Epithelial cell of proximal tubule (primary cell): ENCODE results near the gene TBC1D8. TPM values are rescaled to one million over a fixed set of nuclear protein-coding genes. Genes with fewer than 3 reads are reported as not detected.

Experiments
- DNase-seq: peaks from one replicate; pipeline ENCODE4 v3.0.0-alpha.2; 2011; ENCODE audit warnings: low read depth
- H3K4me3 ChIP-seq: 2 replicates; pipeline ENCODE4 v1.5.1; 2011; ENCODE audit warnings: low read depth, mild to moderate bottlenecking, low read length
- total RNA-seq: library from RNA; depleted of rRNA; stranded (reverse); fragments of >200 nt; gene quantifications from 2 replicates; pipeline ENCODE4 v1.2.3, GENCODE V29; 2015
- TF ChIP-seq, protein P1 (sequence below): conservative IDR thresholded peaks from 2 replicates; pipeline ENCODE4 v1.5.1; 2012; ENCODE audit warnings: low read depth, mild to moderate bottlenecking, low read length

TBC1D8 gene
- total RNA-seq, 1 donor from 2014 or later: 20.5 TPM

DNA sequence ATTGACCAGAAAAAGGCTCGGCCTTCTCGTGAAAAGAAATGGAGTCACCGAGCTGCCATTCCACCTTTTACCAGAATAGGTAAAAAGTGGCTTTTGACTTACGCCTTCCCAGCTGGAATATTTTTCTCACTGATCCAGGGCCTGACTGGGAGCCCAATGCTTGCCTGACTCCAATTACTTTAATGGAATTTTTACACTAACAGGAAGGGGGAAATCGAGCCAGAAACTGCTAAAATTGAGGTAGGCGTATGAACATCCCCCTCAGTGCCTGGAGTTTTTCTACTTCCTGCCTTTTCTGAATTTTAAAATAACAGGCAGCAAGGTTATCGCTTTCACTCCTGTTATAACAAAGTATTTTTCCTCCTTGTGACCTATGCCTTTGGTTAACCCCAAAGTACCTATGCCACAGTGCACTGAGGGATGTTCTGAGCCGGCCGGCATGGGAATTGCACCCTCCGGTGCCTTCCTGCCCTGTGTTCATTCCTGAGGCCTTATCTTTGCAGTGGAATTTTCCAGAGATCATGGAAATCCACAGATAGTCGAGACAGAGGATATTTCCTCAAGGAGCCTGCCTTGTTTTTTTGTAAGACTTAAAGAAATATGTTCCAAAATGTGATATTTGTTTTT lies 167.4 kb downstream of the TBC1D8 start:
- DNase-seq: no peak
- H3K4me3 ChIP-seq: no peak overlapping the region
- TF ChIP-seq, protein P1, sequence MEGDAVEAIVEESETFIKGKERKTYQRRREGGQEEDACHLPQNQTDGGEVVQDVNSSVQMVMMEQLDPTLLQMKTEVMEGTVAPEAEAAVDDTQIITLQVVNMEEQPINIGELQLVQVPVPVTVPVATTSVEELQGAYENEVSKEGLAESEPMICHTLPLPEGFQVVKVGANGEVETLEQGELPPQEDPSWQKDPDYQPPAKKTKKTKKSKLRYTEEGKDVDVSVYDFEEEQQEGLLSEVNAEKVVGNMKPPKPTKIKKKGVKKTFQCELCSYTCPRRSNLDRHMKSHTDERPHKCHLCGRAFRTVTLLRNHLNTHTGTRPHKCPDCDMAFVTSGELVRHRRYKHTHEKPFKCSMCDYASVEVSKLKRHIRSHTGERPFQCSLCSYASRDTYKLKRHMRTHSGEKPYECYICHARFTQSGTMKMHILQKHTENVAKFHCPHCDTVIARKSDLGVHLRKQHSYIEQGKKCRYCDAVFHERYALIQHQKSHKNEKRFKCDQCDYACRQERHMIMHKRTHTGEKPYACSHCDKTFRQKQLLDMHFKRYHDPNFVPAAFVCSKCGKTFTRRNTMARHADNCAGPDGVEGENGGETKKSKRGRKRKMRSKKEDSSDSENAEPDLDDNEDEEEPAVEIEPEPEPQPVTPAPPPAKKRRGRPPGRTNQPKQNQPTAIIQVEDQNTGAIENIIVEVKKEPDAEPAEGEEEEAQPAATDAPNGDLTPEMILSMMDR: no peak

DNA sequence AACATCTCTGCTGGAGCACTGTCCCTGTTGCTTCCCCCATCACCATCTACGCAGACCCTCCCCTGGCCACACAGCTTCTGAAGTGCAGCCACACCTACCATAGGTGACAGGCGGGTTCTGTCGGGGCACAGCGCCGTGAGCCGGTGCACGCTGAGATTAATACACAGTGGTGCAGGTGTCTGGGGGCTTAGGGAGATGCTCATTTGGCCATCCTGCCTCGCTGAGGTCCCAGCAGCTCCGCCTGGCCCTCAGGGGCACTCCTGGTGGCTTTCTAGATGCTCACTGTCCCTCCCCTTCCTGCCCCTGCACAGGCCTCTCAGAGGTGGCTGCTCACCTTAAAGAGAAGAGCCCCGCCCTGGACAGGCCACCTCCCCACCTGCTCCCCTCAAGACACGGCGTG lies 168.0 kb downstream of the TBC1D8 start:
- TF ChIP-seq, protein P1: no peak
- DNase-seq: no peak
- H3K4me3 ChIP-seq: no peak overlapping the region

DNA sequence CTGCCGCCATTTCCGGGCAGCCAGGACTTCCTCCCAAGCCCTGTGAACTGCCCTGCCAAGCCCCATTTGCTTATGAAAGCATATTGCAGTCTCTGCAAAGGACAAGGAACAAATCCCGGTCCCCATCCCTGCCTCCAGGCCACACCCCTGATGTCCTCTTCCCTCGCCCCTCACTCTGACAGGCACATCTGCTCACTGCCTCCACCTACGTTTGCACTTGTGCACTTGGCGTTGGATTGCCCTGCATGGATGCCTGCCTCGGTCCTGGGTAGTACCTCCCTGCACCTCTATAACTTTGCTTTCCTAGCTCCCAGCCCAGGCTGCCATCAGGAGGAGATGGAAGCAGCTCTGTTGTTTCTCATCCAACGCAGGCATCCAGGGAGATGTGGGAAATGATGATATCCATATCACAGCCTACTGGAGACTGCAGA lies 168.7 kb downstream of the TBC1D8 start:
- no peak overlapping the region for H3K4me3 ChIP-seq
- no peak for DNase-seq
- TF ChIP-seq, protein P1: no peak

DNA sequence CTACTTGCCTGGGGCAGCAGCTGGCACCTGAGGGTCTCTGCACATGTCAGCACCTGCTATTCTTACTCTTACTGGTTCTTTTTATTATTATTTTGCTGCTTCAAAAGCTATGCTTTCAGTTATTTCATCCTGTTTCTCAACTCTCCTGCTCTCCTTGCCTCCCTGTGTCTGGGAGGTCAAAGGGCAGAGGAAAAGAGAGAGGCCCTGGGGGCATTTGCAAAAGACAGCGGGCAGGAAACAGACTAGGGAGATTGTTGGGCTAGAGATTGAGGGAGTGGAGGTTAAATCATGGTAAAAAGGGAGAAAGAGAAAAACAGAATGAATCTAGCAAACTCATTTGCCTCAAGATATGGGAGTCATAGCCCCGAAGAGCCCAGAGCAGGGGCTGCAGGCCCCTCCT lies 170.2 kb downstream of the TBC1D8 start:
- no peak for DNase-seq
- H3K4me3 ChIP-seq: no peak overlapping the region
- TF ChIP-seq, protein P1: no peak

DNA sequence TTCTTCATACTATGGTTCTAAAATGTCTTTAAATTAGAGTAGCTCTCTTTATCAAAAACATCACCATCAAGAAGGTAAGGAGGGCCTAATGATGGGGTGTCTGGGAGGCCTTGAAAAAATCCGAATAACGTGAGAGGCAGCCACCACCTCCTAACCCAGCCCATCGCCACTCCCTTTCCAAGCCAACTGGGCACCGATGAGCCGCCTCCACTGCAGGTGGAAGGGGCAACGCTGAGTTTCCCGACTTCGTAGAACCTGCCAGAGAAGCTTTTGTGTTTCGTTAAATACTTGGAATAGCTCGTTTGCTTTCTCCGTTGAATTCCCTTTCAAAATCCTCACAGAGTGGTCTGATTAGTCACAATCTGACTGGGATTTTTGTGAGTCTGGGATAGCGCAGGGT lies 171.1 kb downstream of the TBC1D8 start:
- no peak for DNase-seq
- TF ChIP-seq, protein P1: no peak
- no peak overlapping the region for H3K4me3 ChIP-seq

DNA sequence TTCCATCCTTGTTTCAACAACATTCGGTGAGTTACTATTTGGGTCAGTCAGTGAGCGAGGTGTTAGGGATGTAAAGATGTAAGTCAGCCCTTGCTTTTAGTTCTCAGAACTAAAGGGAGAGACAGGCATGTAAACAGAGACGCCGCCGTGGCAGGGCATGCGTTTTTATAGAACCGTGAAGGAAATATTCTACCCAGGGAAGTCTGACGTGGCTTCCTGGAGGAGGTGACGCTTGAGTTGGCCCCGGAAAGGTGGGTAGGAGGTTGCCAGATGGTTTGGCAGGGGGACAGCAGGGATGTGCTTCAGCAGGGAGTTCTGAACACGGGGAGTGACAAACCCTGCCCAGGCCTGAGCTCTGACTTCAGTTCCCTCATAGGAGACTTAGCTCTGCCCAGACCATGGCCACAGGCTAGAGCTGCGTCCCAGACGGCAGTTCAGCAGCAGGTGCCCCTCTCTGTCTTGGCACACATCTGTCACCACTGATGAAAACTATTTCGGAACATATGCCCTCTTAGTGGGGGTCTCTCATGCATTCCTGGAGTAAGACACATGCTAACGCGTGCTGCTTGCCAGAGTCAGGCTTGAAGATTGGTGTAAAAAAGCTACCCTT lies 172.5 kb downstream of the TBC1D8 start:
- no peak overlapping the region for H3K4me3 ChIP-seq
- DNase-seq: no peak
- TF ChIP-seq, protein P1: no peak

DNA sequence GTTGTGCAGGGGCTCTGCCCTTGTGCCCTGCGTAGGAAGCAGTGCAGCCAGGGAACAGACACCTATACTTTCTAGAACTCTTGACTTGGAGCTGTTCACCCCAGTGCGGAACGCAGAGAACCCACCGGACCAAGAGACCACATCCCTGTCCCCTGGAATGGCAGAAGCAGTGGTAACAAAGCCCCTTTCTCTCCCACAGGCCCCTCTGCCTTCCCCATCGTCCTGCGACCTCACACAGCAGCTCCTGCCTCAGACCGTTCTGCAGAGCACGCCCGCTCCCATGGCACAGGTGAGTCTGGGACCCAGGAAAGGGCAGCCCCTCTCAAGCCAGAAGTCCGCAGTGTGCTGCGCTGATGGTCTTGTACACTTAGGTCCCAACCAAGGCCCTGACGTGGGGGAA lies 173.7 kb downstream of the TBC1D8 start:
- no peak for DNase-seq
- no peak overlapping the region for H3K4me3 ChIP-seq
- TF ChIP-seq, protein P1: no peak
